HepG2 (cell line): ENCODE measurements around the gene VPS25. TPM values are rescaled to one million over a fixed set of nuclear protein-coding genes. Genes with fewer than 3 reads are reported as not detected.

ENCODE experiments used
- ATF4 ChIP-seq, 2 experiments: fragments of 450-650 bp in 1 of 2; sonication (generic) in 1 of 2; formaldehyde crosslinking; IDR thresholded peaks; 2 replicates each; pipeline versions ENCODE4 v1.5.0 to v1.8.0; 2020 to 2022; ENCODE audit warnings: mild to moderate bottlenecking in 1 of 2, missing genetic modification reagents in 1 of 2
- BCL3 ChIP-seq: sonication (generic); formaldehyde crosslinking; IDR thresholded peaks from 2 replicates; pipeline ENCODE4 v1.5.1; 2020; ENCODE audit warnings: mild to moderate bottlenecking, missing genetic modification reagents, moderate library complexity
- CEBPG ChIP-seq: IDR thresholded peaks from 2 replicates; pipeline ENCODE4 v1.6.1; 2016
- CREB1 ChIP-seq, 2 experiments: fragments of 450-650 bp in 1 of 2; IDR thresholded peaks; 2 replicates each; pipeline ENCODE4 v1.6.1; 2016 to 2017; ENCODE audit warnings: control low read depth in 1 of 2, mild to moderate bottlenecking in 1 of 2, missing compliant biosample characterization in 1 of 2, missing genetic modification characterization in 1 of 2
- FOXP4 ChIP-seq: sonication (generic); formaldehyde crosslinking; IDR thresholded peaks from 2 replicates; pipeline ENCODE4 v1.4.0; 2020; ENCODE audit warnings: missing genetic modification reagents
- GATA4 ChIP-seq: sonication (generic); IDR thresholded peaks from 2 replicates; pipeline ENCODE4 v1.6.1; 2016; ENCODE audit warnings: antibody characterized with exemption, low read depth, borderline replicate concordance
- HNF1A ChIP-seq, 2 experiments: sonication (generic) in 1 of 2; formaldehyde crosslinking in 1 of 2; IDR thresholded peaks; 2 replicates each; pipeline versions ENCODE4 v1.4.0 to v1.6.1; 2016 to 2020; ENCODE audit warnings: borderline replicate concordance in 1 of 2, low read depth in 1 of 2, mild to moderate bottlenecking in 1 of 2, missing genetic modification reagents in 1 of 2
- HNRNPLL ChIP-seq: fragments of 200-400 bp; formaldehyde crosslinking; IDR thresholded peaks from 2 replicates; pipeline ENCODE4 v1.6.1; 2017; ENCODE audit warnings: mild to moderate bottlenecking, low read depth, low read length; ENCODE audit not compliant: poor library complexity, severe bottlenecking
- KLF6 ChIP-seq: IDR thresholded peaks from 2 replicates; pipeline ENCODE4 v1.8.0; 2016; ENCODE audit warnings: missing biosample characterization, missing genetic modification reagents
- PHF21A ChIP-seq: sonication (generic); formaldehyde crosslinking; IDR thresholded peaks from 2 replicates; pipeline ENCODE4 v1.5.0; 2020; ENCODE audit warnings: mild to moderate bottlenecking, missing genetic modification reagents
- PREB ChIP-seq: sonication (generic); formaldehyde crosslinking; IDR thresholded peaks from 2 replicates; pipeline ENCODE4 v1.4.0; 2020; ENCODE audit warnings: missing genetic modification reagents
- RARA ChIP-seq: IDR thresholded peaks from 2 replicates; pipeline ENCODE4 v1.6.1; 2016; ENCODE audit warnings: missing genetic modification reagents, missing compliant biosample characterization
- SRSF4 ChIP-seq: fragments of 200-400 bp; formaldehyde crosslinking; IDR thresholded peaks from one replicate; pipeline ENCODE4 v1.6.1; 2018; ENCODE audit warnings: mild to moderate bottlenecking, low read depth, low read length, moderate library complexity; ENCODE audit not compliant: poor library complexity, severe bottlenecking
- ZNF326 ChIP-seq: sonication (generic); formaldehyde crosslinking; IDR thresholded peaks from 2 replicates; pipeline ENCODE4 v1.4.0; 2020; ENCODE audit warnings: missing genetic modification reagents, borderline replicate concordance
- ZNF7 ChIP-seq: IDR thresholded peaks from 2 replicates; pipeline ENCODE4 v1.6.1; 2016; ENCODE audit warnings: missing biosample characterization, missing genetic modification reagents
- ZNF770 ChIP-seq: sonication (generic); formaldehyde crosslinking; IDR thresholded peaks from 2 replicates; pipeline ENCODE4 v1.5.0; 2020; ENCODE audit warnings: mild to moderate bottlenecking, missing genetic modification reagents
- polyA plus RNA-seq, 8 experiments: library from polyadenylated mRNA; depleted of rRNA in 3 of 8; stranded (reverse) in 7 of 8; unstranded in 1 of 8; fragments of >200 nt; fragmentation: Illumina TruSeq in 4 of 8; extraction: Trizol in 4 of 8; gene quantifications; 2 replicates each; pipeline versions ENCODE4 v1.2.1 to v1.2.3, GENCODE V29; 2011 to 2016; ENCODE audit warnings: low read depth in 4 of 8, missing spikeins in 1 of 8, mixed read lengths in 1 of 8; ENCODE audit not compliant: insufficient read depth in 1 of 8
- total RNA-seq, 5 experiments: library from RNA; depleted of rRNA; stranded (reverse); fragments of >200 nt; fragmentation: Illumina TruSeq; extraction: Trizol; gene quantifications; 2 replicates each; pipeline ENCODE4 v1.2.3, GENCODE V29; 2016; ENCODE audit warnings: low read depth in 1 of 5

VPS25 gene
- total and polyA plus RNA-seq, 2 of the 13 experiments (the other 11 are each of a cell fraction or from before 2014, with no cell fraction given), result 161 to 249 TPM

GRCh38 chr17:42780851-42781638 is 7.8 kb downstream of the VPS25 start (continued):
- TF ChIP-seq PREB, result no peak
- TF ChIP-seq ATF4 (CRISPR knock-in tag; IDR thresholded peaks at IDR 0.05), result peak in 1 of 2 experiments; percentile 29; a peak in 2 of 4 replicates
- no peak for TF ChIP-seq PHF21A (CRISPR knock-in tag)
- TF ChIP-seq FOXP4 (CRISPR knock-in tag), result no peak
- no peak for TF ChIP-seq ZNF326
- no peak for TF ChIP-seq BCL3 (CRISPR knock-in tag)
- no peak for TF ChIP-seq RARA (CRISPR knock-in tag)
- no peak; the same call in 1 of the 2 replicates for TF ChIP-seq KLF6 (CRISPR knock-in tag)
- TF ChIP-seq HNF1A (IDR thresholded peaks at IDR 0.05; ENCODE audit: low read depth), result no peak
- no peak for TF ChIP-seq HNF1A (CRISPR knock-in tag; IDR thresholded peaks at IDR 0.05; ENCODE audit: borderline replicate concordance)
- no peak for TF ChIP-seq ZNF770
- peak; percentile 2 for TF ChIP-seq HNRNPLL
- TF ChIP-seq CEBPG (CRISPR knock-in tag), result no peak
- TF ChIP-seq SRSF4, result no peak
- TF ChIP-seq ZNF7, result no peak
- no peak for TF ChIP-seq GATA4
- TF ChIP-seq CREB1 (IDR thresholded peaks at IDR 0.05), result no peak
- TF ChIP-seq CREB1 (CRISPR knock-in tag; IDR thresholded peaks at IDR 0.05), result no peak
